SK-N-SH treated with all-trans-retinoic acid at 6 μM for 48 hours (cell line): ENCODE results near the gene DHX9.

Experiments used
- CSRNP3 ChIP-seq: fragments of 250-450 bp; sonication (Bioruptor Pico); IDR thresholded peaks from 2 replicates; pipeline ENCODE4 v1.5.1; 2021; ENCODE audit warnings: mild to moderate bottlenecking, moderate library complexity
- PATZ1 ChIP-seq: fragments of 250-450 bp; sonication (Bioruptor Pico); IDR thresholded peaks from 2 replicates; pipeline ENCODE4 v1.8.0; 2020; ENCODE audit warnings: mild to moderate bottlenecking, moderate library complexity, borderline replicate concordance
- SNAI2 ChIP-seq: fragments of 250-450 bp; sonication (Bioruptor Pico); IDR thresholded peaks from 2 replicates; pipeline ENCODE4 v1.5.0; 2020; ENCODE audit warnings: mild to moderate bottlenecking, moderate library complexity
- ZC3H10 ChIP-seq: fragments of 250-450 bp; sonication (Bioruptor Pico); IDR thresholded peaks from 2 replicates; pipeline ENCODE4 v1.5.1; 2021; ENCODE audit warnings: mild to moderate bottlenecking, moderate library complexity

GRCh38 chr1:182888736-182889531 lies 49.8 kb downstream of the DHX9 start:
- TF ChIP-seq SNAI2 (CRISPR knock-in tag) (no peak), CSRNP3 (CRISPR knock-in tag) (no peak), ZC3H10 (no peak), PATZ1 (CRISPR knock-in tag) (no peak)
